ENCODE measurements around the gene EFHD1.

- no peak for TF ChIP-seq POLR2A (IDR thresholded peaks at IDR 0.05)
- TF ChIP-seq, protein P1, sequence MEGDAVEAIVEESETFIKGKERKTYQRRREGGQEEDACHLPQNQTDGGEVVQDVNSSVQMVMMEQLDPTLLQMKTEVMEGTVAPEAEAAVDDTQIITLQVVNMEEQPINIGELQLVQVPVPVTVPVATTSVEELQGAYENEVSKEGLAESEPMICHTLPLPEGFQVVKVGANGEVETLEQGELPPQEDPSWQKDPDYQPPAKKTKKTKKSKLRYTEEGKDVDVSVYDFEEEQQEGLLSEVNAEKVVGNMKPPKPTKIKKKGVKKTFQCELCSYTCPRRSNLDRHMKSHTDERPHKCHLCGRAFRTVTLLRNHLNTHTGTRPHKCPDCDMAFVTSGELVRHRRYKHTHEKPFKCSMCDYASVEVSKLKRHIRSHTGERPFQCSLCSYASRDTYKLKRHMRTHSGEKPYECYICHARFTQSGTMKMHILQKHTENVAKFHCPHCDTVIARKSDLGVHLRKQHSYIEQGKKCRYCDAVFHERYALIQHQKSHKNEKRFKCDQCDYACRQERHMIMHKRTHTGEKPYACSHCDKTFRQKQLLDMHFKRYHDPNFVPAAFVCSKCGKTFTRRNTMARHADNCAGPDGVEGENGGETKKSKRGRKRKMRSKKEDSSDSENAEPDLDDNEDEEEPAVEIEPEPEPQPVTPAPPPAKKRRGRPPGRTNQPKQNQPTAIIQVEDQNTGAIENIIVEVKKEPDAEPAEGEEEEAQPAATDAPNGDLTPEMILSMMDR (IDR thresholded peaks at IDR 0.05): no peak
These were observed 4.8 kb upstream of the EFHD1 start for GRCh38 chr2:232628466-232629128.

Measured in esophagus squamous epithelium (tissue), 4 donors.